ENCODE results near the gene TBL1X. TPM values are rescaled to one million over a fixed set of nuclear protein-coding genes. Genes with fewer than 3 reads are reported as not detected.

The TBL1X gene
- total and polyA plus RNA-seq, 2 of the 4 experiments (the other 2 are of a cell fraction), result 16.2 to 20.8 TPM

DNA sequence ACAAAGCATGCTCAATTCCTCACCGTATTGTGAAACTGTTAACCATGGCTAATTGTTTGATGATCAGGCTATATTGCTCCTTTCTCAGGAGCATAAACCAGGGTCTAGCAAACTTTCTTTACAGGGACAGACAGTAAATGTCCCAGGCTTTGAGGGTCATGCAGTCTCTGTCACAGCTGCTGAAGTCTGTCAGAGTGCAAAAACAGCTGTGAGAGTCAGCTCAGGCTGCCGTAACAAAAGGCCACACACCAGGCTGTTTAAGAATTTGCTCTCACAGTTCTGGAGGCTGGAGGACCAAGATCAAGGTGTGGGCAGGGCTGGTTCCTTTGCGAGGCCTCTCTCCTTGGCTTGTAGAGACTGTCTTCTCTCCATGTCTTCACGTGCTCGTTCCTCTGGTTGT is 225.2 kb downstream of the TBL1X start:
- BruUV-seq (replicated peaks), result no TSS peak
- Histone ChIP-seq H2BK5ac (ENCODE audit: low read depth, low read length, poor library complexity, severe bottlenecking) (no peak overlapping the region), H4K91ac (ENCODE audit: insufficient read depth, low read depth, low read length) (no peak overlapping the region), H2BK15ac (ENCODE audit: low read depth, low read length) (no peak overlapping the region), H2AK5ac (ENCODE audit: low read depth, low read length) (no peak overlapping the region), H3K4me1 (ENCODE audit: control insufficient read depth, insufficient read depth, low read length) (no peaks in the 10 kb centered on the region), H3K9ac (ENCODE audit: low read depth, low read length) (no peak overlapping the region), H3K23ac (ENCODE audit: low read depth, low read length) (no peak overlapping the region), H3K9me1 (ENCODE audit: insufficient read depth, low read length) (0 out of 2 replicates have a peak, but pooled peaks cover 5% of the 10 kb centered on the region), H3K36me3 (ENCODE audit: control insufficient read depth, insufficient read depth, low read length) (peaks cover 40% of the 10 kb centered on the region), H3K79me1 (ENCODE audit: low read depth in 1 of 2, low read length in 2 of 2) (no peaks in the 10 kb centered on the region; a peak in 2 of 4 replicates), H3K9me3 (ENCODE audit: control insufficient read depth, insufficient read depth, low read length) (peaks cover 5% of the 10 kb centered on the region; the same call in 1 of the 2 replicates), H2BK120ac (ENCODE audit: low read depth, low read length) (no peak overlapping the region), H2AFZ (replicated peaks; ENCODE audit: low read length, poor library complexity) (no peak overlapping the region), H3K27me3 (ENCODE audit: control insufficient read depth, insufficient read depth, low read length) (no peaks in the 10 kb centered on the region), H3K4ac (ENCODE audit: low read depth, low read length) (no peak overlapping the region), H2AK9ac (replicated peaks; ENCODE audit: low read depth, low read length, poor library complexity) (no peak overlapping the region), H4K8ac (ENCODE audit: low read depth in 2 of 2, low read length in 2 of 2) (no peak overlapping the region), H3K4me2 (ENCODE audit: low read depth, low read length) (no peak overlapping the region), H4K20me1 (ENCODE audit: insufficient read depth, low read length) (no peaks in the 10 kb centered on the region), H3K27ac (ENCODE audit: insufficient read depth, low read length) (no peak overlapping the region), H3K18ac (ENCODE audit: low read depth, low read length) (no peak overlapping the region), H2BK20ac (ENCODE audit: low read depth, low read length) (no peak overlapping the region), H3K14ac (replicated peaks; ENCODE audit: low read depth, low read length) (no peak overlapping the region), H3K56ac (ENCODE audit: extremely low read depth, insufficient read depth, low read length) (no peak overlapping the region), H3K4me3 (ENCODE audit: insufficient read depth, low read depth, low read length) (no peak overlapping the region), H4K5ac (ENCODE audit: low read depth, low read length) (no peak overlapping the region)
- ATAC-seq (ENCODE audit: low read depth), result no peak
- no peak for TF ChIP-seq MAZ (IDR thresholded peaks at IDR 0.05; ENCODE audit: borderline replicate concordance, low read depth, low read length)
- no peak for TF ChIP-seq CTCF (conservative IDR thresholded peaks at IDR 0.05; ENCODE audit: low read depth, low read length)
- no peak for TF ChIP-seq RAD21 (IDR thresholded peaks at IDR 0.05; ENCODE audit: low read length)
- no peak for TF ChIP-seq POLR2A (IDR thresholded peaks at IDR 0.05; ENCODE audit: low read depth, low read length)
- TF ChIP-seq ELK1 (IDR thresholded peaks at IDR 0.05; ENCODE audit: borderline replicate concordance, low read depth, low read length), result no peak
- no peak for TF ChIP-seq FOS (IDR thresholded peaks at IDR 0.05; ENCODE audit: low read depth, low read length)
- no peak for TF ChIP-seq RCOR1 (IDR thresholded peaks at IDR 0.05; ENCODE audit: insufficient replicate concordance, low read length)
- no peak for TF ChIP-seq CHD1 (IDR thresholded peaks at IDR 0.05; ENCODE audit: low read depth, low read length)
- no peak for TF ChIP-seq NFE2L2 (IDR thresholded peaks at IDR 0.05; ENCODE audit: low read depth, low read length)
- TF ChIP-seq SMC3 (IDR thresholded peaks at IDR 0.05; ENCODE audit: low read depth, low read length), result no peak
- no peak for TF ChIP-seq BHLHE40 (IDR thresholded peaks at IDR 0.05; ENCODE audit: low read depth, low read length)
- no peak for TF ChIP-seq MAFK (IDR thresholded peaks at IDR 0.05; ENCODE audit: low read depth, low read length)
- dilution Hi-C loops (cut with HindIII; ENCODE audit: low sequenced_read_pairs, unreplicated experiment) (no loop called here), in situ Hi-C loops (cut with MboI; ENCODE audit: low sequenced_read_pairs) (no loop called here), intact Hi-C loops (cut with micrococcal nuclease) (no loop called here)
- ChIA-PET POLR2A (ENCODE audit: unreplicated experiment) (no interaction called here), CTCF (no interaction called here)
- no peak for DNase-seq
- 79% methylated on average over 2 of the region's 5 CpGs; no CpG with 5 or more reads in 1 of the 2 experiments for WGBS, 2 experiments (ENCODE audit: extremely low coverage in 2 of 2, insufficient read length in 1 of 2)

Data from IMR-90 (cell line).